Body of pancreas (tissue), 4 donors: Measurements from ENCODE around the gene SNAPC4. TPM values are rescaled to one million over a fixed set of nuclear protein-coding genes. Genes with fewer than 3 reads are reported as not detected.

Source experiments
- ATAC-seq: fragments of 150-250 bp; one replicate; pipeline ENCODE4 v1.9.1; 2016
- DNase-seq, 4 donors: peaks; one replicate each; pipeline ENCODE4 v3.0.0-alpha.2; 2019
- H3K27ac ChIP-seq, 4 donors: fragments of 200-600 bp; sonication (generic); 1 replicate in 3 of 4; 2 replicates in 1 of 4; pipeline versions ENCODE4 v1.5.1 to v1.6.1; 2016 to 2019; ENCODE audit warnings: mild to moderate bottlenecking in 1 of 4, mixed read lengths in 1 of 4, moderate library complexity in 1 of 4
- H3K27me3 ChIP-seq, 2 donors: fragments of 200-600 bp; sonication (generic); one replicate each; pipeline ENCODE4 v1.6.0; 2016; ENCODE audit warnings: mild to moderate bottlenecking in 1 of 2
- H3K36me3 ChIP-seq, 2 donors: fragments of 200-600 bp; sonication (generic); replicated peaks in 1 of 2; 2 replicates each; pipeline ENCODE4 v1.5.1; 2016; ENCODE audit warnings: low read depth in 2 of 2; ENCODE audit not compliant: insufficient read depth in 1 of 2
- H3K4me1 ChIP-seq: fragments of 200-600 bp; sonication (generic); one replicate; pipeline ENCODE4 v1.6.0; 2016
- H3K4me3 ChIP-seq, 2 donors: fragments of 200-600 bp; sonication (generic); 1 replicate in 1 of 2; 2 replicates in 1 of 2; pipeline ENCODE4 v1.5.1; 2016 to 2019
- H3K9me3 ChIP-seq, 3 donors: fragments of 200-600 bp; sonication (generic); 1 replicate in 2 of 3; 2 replicates in 1 of 3; pipeline ENCODE4 v1.5.1; 2016
- CTCF ChIP-seq, 7 experiments: fragments of 450-650 bp in 4 of 7; fragments of 200-600 bp in 3 of 7; sonication (generic) in 3 of 7; IDR thresholded peaks; one replicate each; pipeline ENCODE4 v1.5.1; 2016 to 2019; ENCODE audit warnings: antibody characterized with exemption in 7 of 7
- POLR2A ChIP-seq, 3 donors: fragments of 450-650 bp; IDR thresholded peaks; one replicate each; pipeline ENCODE4 v1.6.1; 2016; ENCODE audit warnings: antibody characterized with exemption in 3 of 3, mild to moderate bottlenecking in 2 of 3
- WGBS, 2 donors: methylation state at CpG; one replicate each; pipeline ENCODE4 v1.1.5; 2017; 5-methylcytosine and 5-hydroxymethylcytosine counted together
- intact Hi-C: fragments of 100-400 bp; cut with DNase I; formaldehyde crosslinking; loops from one replicate; pipeline ENCODE4 v1.15.1; 2023
- total RNA-seq, 2 donors: library from RNA; depleted of rRNA; stranded (reverse); fragments of >200 nt; gene quantifications; one replicate each; pipeline ENCODE4 v1.1.0, GENCODE V29; 2016

Gene SNAPC4
- total RNA-seq, 2 donors from 2014 or later: 8.8 to 19.1 TPM

GRCh38 chr9:136372006-136372405 lies 28.0 kb downstream of the SNAPC4 start:
- ATAC-seq (no peak), DNase-seq (no peak)
- H3K27ac ChIP-seq: peak overlapping the region in 2 of 4 donors; percentile 61 to 65
- 91 to 94% methylated on average over 15 to 20 of the region's 21 CpGs for WGBS, 2 donors
- no peaks in the 10 kb centered on the region for H3K36me3 ChIP-seq
- no peaks in the 10 kb centered on the region for H3K27me3 ChIP-seq
- H3K9me3 ChIP-seq: no peaks in the 10 kb centered on the region
- no peak for TF ChIP-seq POLR2A (IDR thresholded peaks at IDR 0.05)
- peaks cover 18% of the 10 kb centered on the region for H3K4me1 ChIP-seq
- intact Hi-C loops: no loop called here
- no peak overlapping the region for H3K4me3 ChIP-seq

- intact Hi-C loops: no loop called here
- 86 to 100% methylated on average over 3 to 9 of the region's 13 CpGs for WGBS, 2 donors
- TF ChIP-seq POLR2A (IDR thresholded peaks at IDR 0.05) (no peak), CTCF (IDR thresholded peaks at IDR 0.05) (no peak)
- no peak for DNase-seq
- peaks cover 18% of the 10 kb centered on the region for H3K4me1 ChIP-seq
- H3K9me3 ChIP-seq: no peaks in the 10 kb centered on the region
- H3K36me3 ChIP-seq: no peaks in the 10 kb centered on the region
- ATAC-seq: no peak
- H3K4me3 ChIP-seq: no peak overlapping the region
- no peak overlapping the region for H3K27ac ChIP-seq
- no peaks in the 10 kb centered on the region for H3K27me3 ChIP-seq
Measured at GRCh38 chr9:136371533-136371880, 28.5 kb downstream of the SNAPC4 start.

GRCh38 chr9:136370687-136371532 lies 29.1 kb downstream of the SNAPC4 start:
- DNase-seq (no peak), ATAC-seq (no peak)
- H3K4me1 ChIP-seq: peaks cover 18% of the 10 kb centered on the region
- no peaks in the 10 kb centered on the region for H3K9me3 ChIP-seq
- no peak for TF ChIP-seq POLR2A (IDR thresholded peaks at IDR 0.05)
- TF ChIP-seq CTCF (IDR thresholded peaks at IDR 0.05): no peak
- intact Hi-C loops: no loop called here
- H3K36me3 ChIP-seq: no peaks in the 10 kb centered on the region
- no peaks in the 10 kb centered on the region for H3K27me3 ChIP-seq
- 89 to 94% methylated on average over 5 to 41 of the region's 54 CpGs for WGBS, 2 donors
- no peak overlapping the region for H3K27ac ChIP-seq
- no peak overlapping the region for H3K4me3 ChIP-seq

- no peak for DNase-seq
- Histone ChIP-seq H3K4me1 (peaks cover 18% of the 10 kb centered on the region), H3K27me3 (no peaks in the 10 kb centered on the region), H3K36me3 (no peaks in the 10 kb centered on the region), H3K4me3 (no peak overlapping the region), H3K27ac (no peak overlapping the region), H3K9me3 (no peaks in the 10 kb centered on the region)
- intact Hi-C loops: no loop called here
- 80 to 92% methylated on average over 1 to 18 of the region's 19 CpGs for WGBS, 2 donors
- no peak for ATAC-seq
- TF ChIP-seq POLR2A (IDR thresholded peaks at IDR 0.05): no peak
- no peak for TF ChIP-seq CTCF (IDR thresholded peaks at IDR 0.05)
Measured at GRCh38 chr9:136370037-136370436, 29.9 kb downstream of the SNAPC4 start.

GRCh38 chr9:136368190-136368589 lies 31.8 kb downstream of the SNAPC4 start:
- no peaks in the 10 kb centered on the region for H3K9me3 ChIP-seq
- 68 to 78% methylated on average over 10 to 16 of the region's 18 CpGs for WGBS, 2 donors
- H3K36me3 ChIP-seq: no peaks in the 10 kb centered on the region
- H3K27ac ChIP-seq: no peak overlapping the region
- H3K4me1 ChIP-seq: peaks cover 22% of the 10 kb centered on the region
- intact Hi-C loops: loop anchor here (5.0 kb wide), 1 partner anchor 36 kb away; no protein-coding TSS in a partner anchor
- H3K4me3 ChIP-seq: no peak overlapping the region
- TF ChIP-seq CTCF (IDR thresholded peaks at IDR 0.05) (no peak), POLR2A (IDR thresholded peaks at IDR 0.05) (no peak)
- ATAC-seq: no peak
- no peaks in the 10 kb centered on the region for H3K27me3 ChIP-seq
- no peak for DNase-seq
